HepG2 (cell line): ENCODE measurements around the gene ARHGAP45. TPM values are rescaled to one million over a fixed set of nuclear protein-coding genes. Genes with fewer than 3 reads are reported as not detected.

Experiments
- AGO1 ChIP-seq: fragments of 200-400 bp; formaldehyde crosslinking; IDR thresholded peaks from 2 replicates; pipeline ENCODE4 v1.6.1; 2017; ENCODE audit warnings: mild to moderate bottlenecking, low read depth, low read length, moderate library complexity; ENCODE audit not compliant: poor library complexity, severe bottlenecking
- ARID2 ChIP-seq: sonication (generic); formaldehyde crosslinking; IDR thresholded peaks from 2 replicates; pipeline ENCODE4 v1.8.1; 2022; ENCODE audit warnings: mild to moderate bottlenecking, missing genetic modification reagents, borderline replicate concordance
- ATF7-NPFF ChIP-seq: sonication (generic); formaldehyde crosslinking; IDR thresholded peaks from 2 replicates; pipeline ENCODE4 v1.8.1; 2023; ENCODE audit warnings: mild to moderate bottlenecking, low read depth, missing genetic modification reagents, moderate library complexity
- CHD4 ChIP-seq: fragments of 200-600 bp; sonication (generic); IDR thresholded peaks from 2 replicates; pipeline ENCODE4 v1.7.0; 2017; ENCODE audit warnings: mild to moderate bottlenecking, low read length, borderline replicate concordance
- DRAP1 ChIP-seq: IDR thresholded peaks from 2 replicates; pipeline ENCODE4 v1.6.1; 2016; ENCODE audit warnings: missing genetic modification reagents, missing compliant biosample characterization
- ESRRA ChIP-seq: sonication (generic); formaldehyde crosslinking; IDR thresholded peaks from 2 replicates; pipeline ENCODE4 v1.5.1; 2020; ENCODE audit warnings: mild to moderate bottlenecking, low read depth, missing genetic modification reagents
- GMEB2 ChIP-seq: IDR thresholded peaks from 2 replicates; pipeline ENCODE4 v1.6.1; 2016; ENCODE audit warnings: missing biosample characterization, missing genetic modification reagents, low read depth
- HDAC6 ChIP-seq: fragments of 200-600 bp; sonication (generic); IDR thresholded peaks from 2 replicates; pipeline ENCODE4 v1.7.0; 2017; ENCODE audit warnings: mild to moderate bottlenecking, antibody characterized with exemption, low read length, low read depth
- JUNB ChIP-seq: sonication (generic); formaldehyde crosslinking; IDR thresholded peaks from 2 replicates; pipeline ENCODE4 v1.8.0; 2022; ENCODE audit warnings: missing genetic modification reagents, mild to moderate bottlenecking, borderline replicate concordance
- MEIS2 ChIP-seq: sonication (generic); formaldehyde crosslinking; IDR thresholded peaks from 2 replicates; pipeline ENCODE4 v1.9.0; 2021; ENCODE audit warnings: mild to moderate bottlenecking, missing genetic modification reagents
- MXD1 ChIP-seq: sonication (generic); formaldehyde crosslinking; IDR thresholded peaks from 2 replicates; pipeline ENCODE4 v1.4.0; 2020; ENCODE audit warnings: mild to moderate bottlenecking, missing genetic modification reagents
- POLR2AphosphoS5 ChIP-seq: IDR thresholded peaks from 2 replicates; pipeline ENCODE4 v1.6.1; 2012; ENCODE audit warnings: low read depth, low read length
- PRDM4 ChIP-seq: sonication (generic); formaldehyde crosslinking; IDR thresholded peaks from 2 replicates; pipeline ENCODE4 v1.9.0; 2021; ENCODE audit warnings: missing genetic modification reagents, borderline replicate concordance
- RBAK ChIP-seq: sonication (generic); formaldehyde crosslinking; IDR thresholded peaks from 2 replicates; pipeline ENCODE4 v1.5.1; 2020; ENCODE audit warnings: mild to moderate bottlenecking, missing genetic modification reagents
- TERF1 ChIP-seq: sonication (generic); formaldehyde crosslinking; IDR thresholded peaks from 2 replicates; pipeline ENCODE4 v1.8.0; 2022; ENCODE audit warnings: mild to moderate bottlenecking, missing genetic modification reagents, moderate library complexity
- YEATS4 ChIP-seq: sonication (generic); formaldehyde crosslinking; IDR thresholded peaks from 2 replicates; pipeline ENCODE4 v1.4.0; 2020; ENCODE audit warnings: missing genetic modification reagents, borderline replicate concordance
- ZFP37 ChIP-seq: sonication (generic); formaldehyde crosslinking; IDR thresholded peaks from 2 replicates; pipeline ENCODE4 v1.4.0; 2020; ENCODE audit warnings: missing genetic modification reagents, borderline replicate concordance
- ZNF589 ChIP-seq: sonication (generic); formaldehyde crosslinking; conservative IDR thresholded peaks from 2 replicates; pipeline ENCODE4 v1.8.0; 2022; ENCODE audit warnings: mild to moderate bottlenecking, moderate library complexity, missing genetic modification reagents
- polyA plus RNA-seq, 8 experiments: library from polyadenylated mRNA; depleted of rRNA in 3 of 8; stranded (reverse) in 7 of 8; unstranded in 1 of 8; fragments of >200 nt; fragmentation: Illumina TruSeq in 4 of 8; extraction: Trizol in 4 of 8; gene quantifications; 2 replicates each; pipeline versions ENCODE4 v1.2.1 to v1.2.3, GENCODE V29; 2011 to 2016; ENCODE audit warnings: low read depth in 4 of 8, missing spikeins in 1 of 8, mixed read lengths in 1 of 8; ENCODE audit not compliant: insufficient read depth in 1 of 8
- total RNA-seq, 5 experiments: library from RNA; depleted of rRNA; stranded (reverse); fragments of >200 nt; fragmentation: Illumina TruSeq; extraction: Trizol; gene quantifications; 2 replicates each; pipeline ENCODE4 v1.2.3, GENCODE V29; 2016; ENCODE audit warnings: low read depth in 1 of 5
- TF ChIP-seq, protein P1 (sequence below): sonication (generic); formaldehyde crosslinking; IDR thresholded peaks from 2 replicates; pipeline ENCODE4 v1.8.1; 2023; ENCODE audit warnings: mild to moderate bottlenecking, inconsistent platforms, moderate library complexity, missing genetic modification reagents, borderline replicate concordance

ARHGAP45 gene
- total and polyA plus RNA-seq, 2 of the 13 experiments (the other 11 are each of a cell fraction or from before 2014, with no cell fraction given), result 0.84 to 32.0 TPM

- peak; percentile 72; the same call in 1 of the 2 replicates for TF ChIP-seq TERF1
- 0 out of 2 replicates have a peak, but pooled peaks have one; percentile 73 for TF ChIP-seq ZNF589 (CRISPR knock-in tag)
- TF ChIP-seq ESRRA (CRISPR knock-in tag), result peak; percentile 77; the same call in 1 of the 2 replicates
- no peak for TF ChIP-seq CHD4
- TF ChIP-seq POLR2AphosphoS5, result peak; percentile 60; the same call in 1 of the 2 replicates
- TF ChIP-seq MXD1 (CRISPR knock-in tag), result peak; percentile 95
- no peak for TF ChIP-seq HDAC6
- no peak; the same call in 1 of the 2 replicates for TF ChIP-seq GMEB2
- no peak for TF ChIP-seq ARID2
- peak; percentile 40; the same call in 1 of the 2 replicates for TF ChIP-seq RBAK (CRISPR knock-in tag)
- peak; percentile 84 for TF ChIP-seq ATF7-NPFF (CRISPR knock-in tag)
- TF ChIP-seq DRAP1 (CRISPR knock-in tag), result no peak; the same call in 1 of the 2 replicates
- peak; percentile 83; the same call in 1 of the 2 replicates for TF ChIP-seq YEATS4
- peak; percentile 95 for TF ChIP-seq ZFP37 (CRISPR knock-in tag)
- no peak for TF ChIP-seq AGO1
- 0 out of 2 replicates have a peak, but pooled peaks have one; percentile 57 for TF ChIP-seq PRDM4 (CRISPR knock-in tag)
- TF ChIP-seq MEIS2 (CRISPR knock-in tag), result peak; percentile 59; the same call in 1 of the 2 replicates
- TF ChIP-seq, protein P1, sequence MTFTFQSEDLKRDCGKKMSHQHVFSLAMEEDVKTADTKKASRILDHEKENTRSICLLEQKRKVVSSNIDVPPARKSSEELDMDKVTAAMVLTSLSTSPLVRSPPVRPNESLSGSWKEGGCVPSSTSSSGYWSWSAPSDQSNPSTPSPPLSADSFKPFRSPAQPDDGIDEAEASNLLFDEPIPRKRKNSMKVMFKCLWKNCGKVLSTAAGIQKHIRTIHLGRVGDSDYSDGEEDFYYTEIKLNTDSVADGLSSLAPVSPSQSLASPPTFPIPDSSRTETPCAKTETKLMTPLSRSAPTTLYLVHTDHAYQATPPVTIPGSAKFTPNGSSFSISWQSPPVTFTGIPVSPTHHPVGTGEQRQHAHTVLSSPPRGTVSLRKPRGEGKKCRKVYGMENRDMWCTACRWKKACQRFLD (CRISPR knock-in tag), result no peak
- TF ChIP-seq JUNB, result no peak
These were observed 15.8 kb upstream of the ARHGAP45 start (continued) for GRCh38 chr19:1050989-1051788.
